Effector memory CD4-positive, alpha-beta T cell (primary cell): ENCODE results near the gene ARL15.

Experiments used
- DNase-seq, 3 donors: peaks; one replicate each; pipeline ENCODE4 v3.0.0-alpha.2; 2020
- H3K27ac ChIP-seq: 2 replicates; pipeline ENCODE4 v1.7.0; 2013; ENCODE audit warnings: mild to moderate bottlenecking, low read length, moderate library complexity; ENCODE audit not compliant: insufficient read depth, poor library complexity, severe bottlenecking
- H3K27me3 ChIP-seq: replicated peaks from 2 replicates; pipeline ENCODE4 v1.7.0; 2013; ENCODE audit warnings: mild to moderate bottlenecking, low read length; ENCODE audit not compliant: insufficient read depth, control insufficient read depth, poor library complexity, severe bottlenecking
- H3K36me3 ChIP-seq: 2 replicates; pipeline ENCODE4 v1.7.0; 2013; ENCODE audit warnings: mild to moderate bottlenecking, low read length, moderate library complexity; ENCODE audit not compliant: control insufficient read depth, insufficient read depth
- H3K4me1 ChIP-seq: 2 replicates; pipeline ENCODE4 v1.7.0; 2013; ENCODE audit warnings: low read length, mild to moderate bottlenecking; ENCODE audit not compliant: control insufficient read depth, insufficient read depth, poor library complexity, severe bottlenecking
- H3K4me3 ChIP-seq: 2 replicates; pipeline ENCODE4 v1.7.0; 2013; ENCODE audit warnings: low read length, low read depth, mild to moderate bottlenecking; ENCODE audit not compliant: insufficient read depth, poor library complexity, severe bottlenecking
- H3K9me3 ChIP-seq: 2 replicates; pipeline ENCODE4 v1.7.0; 2013; ENCODE audit warnings: mild to moderate bottlenecking, low read length, moderate library complexity; ENCODE audit not compliant: control insufficient read depth

ARL15 gene

GRCh38 chr5:54313311-54314270, 3.2 kb upstream of the ARL15 start:
- peaks cover 8% of the 10 kb centered on the region for H3K4me1 ChIP-seq
- H3K27me3 ChIP-seq = no peaks in the 10 kb centered on the region
- no peak for DNase-seq
- H3K27ac ChIP-seq = no peak overlapping the region
- H3K4me3 ChIP-seq = no peak overlapping the region
- no peaks in the 10 kb centered on the region for H3K36me3 ChIP-seq
- H3K9me3 ChIP-seq = no peaks in the 10 kb centered on the region

GRCh38 chr5:54312499-54312898, 2.1 kb upstream of the ARL15 start:
- no peak for DNase-seq
- no peaks in the 10 kb centered on the region for H3K36me3 ChIP-seq
- H3K27ac ChIP-seq = no peak overlapping the region

GRCh38 chr5:54311176-54311677, 854 bp upstream of the ARL15 start:
- H3K36me3 ChIP-seq = no peaks in the 10 kb centered on the region
- H3K4me3 ChIP-seq = peak overlapping the region; percentile 91
- H3K27me3 ChIP-seq = no peaks in the 10 kb centered on the region
- peak overlapping the region; percentile 73 for H3K27ac ChIP-seq
- H3K9me3 ChIP-seq = no peaks in the 10 kb centered on the region
- peaks cover 8% of the 10 kb centered on the region for H3K4me1 ChIP-seq
- DNase-seq = peak in 1 of 3 donors; percentile 5

More at GRCh38 chr5:54312499-54312898, 2.1 kb upstream of the ARL15 start:
- Histone ChIP-seq H3K4me3 (no peak overlapping the region), H3K9me3 (no peaks in the 10 kb centered on the region), H3K4me1 (peaks cover 8% of the 10 kb centered on the region), H3K27me3 (no peaks in the 10 kb centered on the region)

GRCh38 chr5:54309691-54310432, 511 bp downstream of the ARL15 start:
- Histone ChIP-seq H3K4me1 (peaks cover 8% of the 10 kb centered on the region), H3K27ac (peak overlapping the region; percentile 73), H3K27me3 (no peaks in the 10 kb centered on the region), H3K4me3 (peak overlapping the region; percentile 91), H3K36me3 (no peaks in the 10 kb centered on the region), H3K9me3 (no peaks in the 10 kb centered on the region)
- DNase-seq = peak in 1 of 3 donors; percentile 9

GRCh38 chr5:54309276-54309675, 1.1 kb downstream of the ARL15 start:
- H3K4me1 ChIP-seq = peaks cover 8% of the 10 kb centered on the region
- H3K27ac ChIP-seq = no peak overlapping the region
- DNase-seq = no peak

GRCh38 chr5:54307583-54307982, 2.8 kb downstream of the ARL15 start:
- H3K27ac ChIP-seq = no peak overlapping the region
- no peaks in the 10 kb centered on the region for H3K9me3 ChIP-seq
- no peaks in the 10 kb centered on the region for H3K27me3 ChIP-seq
- DNase-seq = no peak
- H3K4me1 ChIP-seq = peaks cover 8% of the 10 kb centered on the region
- no peak overlapping the region for H3K4me3 ChIP-seq
- no peaks in the 10 kb centered on the region for H3K36me3 ChIP-seq

More at GRCh38 chr5:54309276-54309675, 1.1 kb downstream of the ARL15 start:
- Histone ChIP-seq H3K27me3 (no peaks in the 10 kb centered on the region), H3K4me3 (peak overlapping the region; percentile 91), H3K9me3 (no peaks in the 10 kb centered on the region), H3K36me3 (no peaks in the 10 kb centered on the region)

- H3K27me3 ChIP-seq = no peaks in the 10 kb centered on the region
- H3K4me1 ChIP-seq = peaks cover 8% of the 10 kb centered on the region
- H3K4me3 ChIP-seq = no peak overlapping the region
- no peak overlapping the region for H3K27ac ChIP-seq
- no peaks in the 10 kb centered on the region for H3K9me3 ChIP-seq
- DNase-seq = no peak
- no peaks in the 10 kb centered on the region for H3K36me3 ChIP-seq
Observed at GRCh38 chr5:54306893-54307292, 3.5 kb downstream of the ARL15 start.

GRCh38 chr5:54305737-54306136, 4.6 kb downstream of the ARL15 start:
- Histone ChIP-seq H3K9me3 (no peaks in the 10 kb centered on the region), H3K27ac (no peak overlapping the region), H3K4me3 (no peak overlapping the region), H3K27me3 (no peaks in the 10 kb centered on the region), H3K4me1 (peaks cover 8% of the 10 kb centered on the region), H3K36me3 (no peaks in the 10 kb centered on the region)
- DNase-seq = no peak

GRCh38 chr5:54304040-54304439, 6.3 kb downstream of the ARL15 start:
- Histone ChIP-seq H3K4me1 (peaks cover 2% of the 10 kb centered on the region), H3K27ac (no peak overlapping the region), H3K27me3 (no peaks in the 10 kb centered on the region), H3K4me3 (no peak overlapping the region), H3K36me3 (no peaks in the 10 kb centered on the region), H3K9me3 (no peaks in the 10 kb centered on the region)
- DNase-seq = no peak
